Measurements from ENCODE around the gene PTGDS. TPM values are rescaled to one million over a fixed set of nuclear protein-coding genes. Genes with fewer than 3 reads are reported as not detected.
A peak's percentile ranks its signal among the peaks of the same experiment; 100 is the strongest.

PTGDS gene
- total RNA-seq (2012; rRNA removed) = 4.8 and 63.1 TPM in 2 replicates

DNA sequence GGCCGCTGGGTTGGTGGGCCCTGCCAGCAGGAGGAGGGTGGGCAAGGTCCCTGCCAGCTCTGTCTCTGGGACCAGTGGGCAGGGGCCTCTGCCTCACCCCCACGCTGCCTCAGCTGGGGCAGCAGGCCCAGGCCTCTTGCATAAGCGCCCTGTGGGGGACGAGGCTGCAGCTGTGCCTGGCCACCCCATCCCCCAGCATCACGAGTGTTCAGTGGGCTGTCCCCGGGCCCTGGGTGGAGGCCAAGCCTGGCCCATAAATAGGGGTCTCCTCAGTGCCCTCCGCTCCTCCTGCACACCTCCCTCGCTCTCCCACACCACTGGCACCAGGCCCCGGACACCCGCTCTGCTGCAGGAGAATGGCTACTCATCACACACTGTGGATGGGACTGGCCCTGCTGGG, at the start of gene PTGDS:
Gene PTGDS (plus strand): TSS at position 282 of the 400 bp plus-strand sequence. CDS start 75 bp downstream, at position 357.
- Histone ChIP-seq H3K4me1 (ENCODE audit: control insufficient read depth, insufficient read depth, low read length) (peaks cover 37% of the 10 kb centered on the region), H3K36me3 (ENCODE audit: insufficient read depth, low read length) (no peaks in the 10 kb centered on the region), H3K4me3 (ENCODE audit: low read length) (peak within 1 kb of the TSS; percentile 71)

DNA sequence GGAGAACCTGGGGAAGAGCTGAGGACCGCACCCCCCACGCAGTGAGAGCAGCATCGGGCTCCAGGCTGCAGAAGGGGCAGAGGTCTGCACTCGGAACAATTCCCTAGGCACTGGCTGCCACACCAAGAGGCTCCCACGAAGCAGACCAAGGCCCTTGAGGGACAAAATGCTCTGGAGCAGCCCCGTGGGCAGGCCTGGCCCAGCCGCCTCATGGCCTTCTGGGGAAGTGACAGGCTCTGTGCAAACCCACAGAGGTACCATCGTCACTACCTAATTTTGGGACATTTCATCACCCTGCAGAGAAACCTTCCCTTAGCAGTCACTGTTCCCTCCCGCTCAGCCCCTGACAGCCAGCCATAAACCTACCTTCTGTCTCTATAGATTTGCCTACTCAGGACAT, 48.7 kb upstream of the PTGDS start:
- no peak overlapping the region for H3K4me2 ChIP-seq (ENCODE audit: low read length)
- H3K36me3 ChIP-seq (ENCODE audit: insufficient read depth, low read length) = peaks cover 28% of the 10 kb centered on the region
- no peak overlapping the region for H3K4me3 ChIP-seq (ENCODE audit: low read length)
- no peaks in the 10 kb centered on the region for H3K4me1 ChIP-seq (ENCODE audit: control insufficient read depth, insufficient read depth, low read length)
- H3K9me3 ChIP-seq (replicated peaks; ENCODE audit: low read length) = no peaks in the 10 kb centered on the region
- no peak overlapping the region for H3K9ac ChIP-seq (ENCODE audit: low read depth, low read length)
- no peaks in the 10 kb centered on the region for H3K27me3 ChIP-seq (ENCODE audit: control insufficient read depth, insufficient read depth, low read length)

More for the DNA sequence above, at the start of gene PTGDS:
- Histone ChIP-seq H3K4me2 (ENCODE audit: low read length) (peak within 1 kb of the TSS; percentile 92), H3K27me3 (ENCODE audit: control insufficient read depth, insufficient read depth, low read length) (no peaks in the 10 kb centered on the region), H3K9ac (ENCODE audit: low read depth, low read length) (peak within 1 kb of the TSS; percentile 59), H3K9me3 (replicated peaks; ENCODE audit: low read length) (no peaks in the 10 kb centered on the region)

GRCh38 chr9:136930014-136930413, 47.3 kb upstream of the PTGDS start:
- no peak overlapping the region for H3K9ac ChIP-seq (ENCODE audit: low read depth, low read length)
- H3K4me3 ChIP-seq (ENCODE audit: low read length) = no peak overlapping the region
- H3K9me3 ChIP-seq (replicated peaks; ENCODE audit: low read length) = no peaks in the 10 kb centered on the region
- H3K27me3 ChIP-seq (ENCODE audit: control insufficient read depth, insufficient read depth, low read length) = no peaks in the 10 kb centered on the region
- peaks cover 23% of the 10 kb centered on the region for H3K36me3 ChIP-seq (ENCODE audit: insufficient read depth, low read length)
- no peak overlapping the region for H3K4me2 ChIP-seq (ENCODE audit: low read length)
- no peaks in the 10 kb centered on the region for H3K4me1 ChIP-seq (ENCODE audit: control insufficient read depth, insufficient read depth, low read length)

GRCh38 chr9:136931611-136932130, 45.6 kb upstream of the PTGDS start:
- no peak overlapping the region for H3K4me2 ChIP-seq (ENCODE audit: low read length)
- peaks cover 9% of the 10 kb centered on the region for H3K36me3 ChIP-seq (ENCODE audit: insufficient read depth, low read length)
- H3K27me3 ChIP-seq (ENCODE audit: control insufficient read depth, insufficient read depth, low read length) = no peaks in the 10 kb centered on the region
- H3K9ac ChIP-seq (ENCODE audit: low read depth, low read length) = no peak overlapping the region
- no peaks in the 10 kb centered on the region for H3K4me1 ChIP-seq (ENCODE audit: control insufficient read depth, insufficient read depth, low read length)
- H3K9me3 ChIP-seq (replicated peaks; ENCODE audit: low read length) = no peaks in the 10 kb centered on the region
- H3K4me3 ChIP-seq (ENCODE audit: low read length) = no peak overlapping the region

- H3K4me1 ChIP-seq (ENCODE audit: control insufficient read depth, insufficient read depth, low read length) = peaks cover 3% of the 10 kb centered on the region
- no peak overlapping the region for H3K9ac ChIP-seq (ENCODE audit: low read depth, low read length)
- no peak overlapping the region for H3K4me2 ChIP-seq (ENCODE audit: low read length)
- H3K9me3 ChIP-seq (replicated peaks; ENCODE audit: low read length) = no peaks in the 10 kb centered on the region
- no peaks in the 10 kb centered on the region for H3K27me3 ChIP-seq (ENCODE audit: control insufficient read depth, insufficient read depth, low read length)
- H3K36me3 ChIP-seq (ENCODE audit: insufficient read depth, low read length) = peaks cover 14% of the 10 kb centered on the region
- no peak overlapping the region for H3K4me3 ChIP-seq (ENCODE audit: low read length)
These were observed 43.0 kb upstream of the PTGDS start for GRCh38 chr9:136934277-136934676.

GRCh38 chr9:136935651-136936050, 41.7 kb upstream of the PTGDS start:
- Histone ChIP-seq H3K36me3 (ENCODE audit: insufficient read depth, low read length) (peaks cover 24% of the 10 kb centered on the region), H3K4me3 (ENCODE audit: low read length) (no peak overlapping the region), H3K9ac (ENCODE audit: low read depth, low read length) (no peak overlapping the region), H3K4me2 (ENCODE audit: low read length) (no peak overlapping the region), H3K27me3 (ENCODE audit: control insufficient read depth, insufficient read depth, low read length) (no peaks in the 10 kb centered on the region), H3K9me3 (replicated peaks; ENCODE audit: low read length) (no peaks in the 10 kb centered on the region), H3K4me1 (ENCODE audit: control insufficient read depth, insufficient read depth, low read length) (peaks cover 6% of the 10 kb centered on the region)

DNA sequence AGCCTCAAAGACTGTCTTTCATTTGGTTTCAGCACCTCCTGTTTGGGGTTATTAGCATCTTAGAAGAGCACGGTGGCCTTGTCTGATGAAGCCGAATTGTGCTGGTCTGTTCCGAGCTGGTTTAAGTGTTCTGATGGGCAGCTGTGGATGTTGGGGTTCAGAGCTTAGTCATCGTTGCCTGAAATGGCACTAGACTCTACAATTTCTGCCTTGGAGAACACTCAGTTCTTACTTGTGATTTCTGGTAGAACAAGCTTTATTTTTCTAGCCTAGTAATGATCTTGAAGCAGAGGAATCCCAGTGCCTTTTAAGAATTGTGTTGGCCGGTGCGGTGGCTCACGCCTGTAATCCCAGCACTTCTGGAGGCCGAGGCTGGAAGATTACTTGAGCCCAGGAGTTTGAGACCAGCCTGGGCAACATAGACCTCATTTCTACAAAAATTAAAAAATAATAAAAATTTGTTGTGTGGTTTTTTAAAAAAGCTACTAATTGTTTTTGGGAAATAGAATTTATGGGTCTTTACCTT, 40.6 kb upstream of the PTGDS start:
- H3K9ac ChIP-seq (ENCODE audit: low read depth, low read length) = no peak overlapping the region
- H3K4me3 ChIP-seq (ENCODE audit: low read length) = no peak overlapping the region
- H3K9me3 ChIP-seq (replicated peaks; ENCODE audit: low read length) = no peaks in the 10 kb centered on the region
- no peak overlapping the region for H3K4me2 ChIP-seq (ENCODE audit: low read length)
- H3K36me3 ChIP-seq (ENCODE audit: insufficient read depth, low read length) = peaks cover 34% of the 10 kb centered on the region
- peaks cover 6% of the 10 kb centered on the region for H3K4me1 ChIP-seq (ENCODE audit: control insufficient read depth, insufficient read depth, low read length)
- no peaks in the 10 kb centered on the region for H3K27me3 ChIP-seq (ENCODE audit: control insufficient read depth, insufficient read depth, low read length)

GRCh38 chr9:136937186-136938001, 39.9 kb upstream of the PTGDS start:
- Histone ChIP-seq H3K36me3 (ENCODE audit: insufficient read depth, low read length) (peaks cover 41% of the 10 kb centered on the region), H3K4me1 (ENCODE audit: control insufficient read depth, insufficient read depth, low read length) (peaks cover 6% of the 10 kb centered on the region), H3K9me3 (replicated peaks; ENCODE audit: low read length) (no peaks in the 10 kb centered on the region), H3K4me2 (ENCODE audit: low read length) (no peak overlapping the region), H3K27me3 (ENCODE audit: control insufficient read depth, insufficient read depth, low read length) (no peaks in the 10 kb centered on the region), H3K9ac (ENCODE audit: low read depth, low read length) (no peak overlapping the region), H3K4me3 (ENCODE audit: low read length) (no peak overlapping the region)

DNA sequence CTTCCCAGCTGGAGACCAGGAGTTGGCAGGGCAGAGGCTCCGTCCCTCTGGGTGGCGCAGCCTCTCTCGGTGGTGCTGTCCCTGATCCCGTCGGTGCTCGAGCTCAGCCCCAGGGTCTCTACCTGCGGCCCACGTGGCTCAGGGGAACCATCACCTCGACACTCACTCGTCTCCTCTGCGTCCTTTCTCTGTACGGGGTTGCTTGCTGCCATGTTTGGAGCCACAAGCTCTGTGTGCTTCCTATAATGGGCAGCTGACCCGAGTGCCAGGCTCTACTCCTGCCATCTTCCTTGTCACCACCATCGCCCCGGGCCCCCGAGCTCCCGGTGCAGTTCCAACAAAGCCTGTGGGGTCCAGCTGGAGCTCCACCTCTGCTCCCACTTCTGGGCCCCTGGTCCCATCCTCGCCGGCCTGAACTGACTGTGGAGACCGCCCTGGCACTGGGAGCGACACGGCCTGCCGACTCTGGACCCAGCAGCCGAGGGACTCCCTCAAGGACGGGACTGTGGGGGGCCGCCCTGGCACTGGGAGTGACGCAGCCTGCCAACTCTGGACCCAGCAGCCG, 37.8 kb upstream of the PTGDS start:
- no peaks in the 10 kb centered on the region for H3K9me3 ChIP-seq (replicated peaks; ENCODE audit: low read length)
- peaks cover 15% of the 10 kb centered on the region for H3K4me1 ChIP-seq (ENCODE audit: control insufficient read depth, insufficient read depth, low read length)
- H3K36me3 ChIP-seq (ENCODE audit: insufficient read depth, low read length) = peaks cover 50% of the 10 kb centered on the region
- no peak overlapping the region for H3K9ac ChIP-seq (ENCODE audit: low read depth, low read length)
- H3K4me3 ChIP-seq (ENCODE audit: low read length) = no peak overlapping the region
- no peaks in the 10 kb centered on the region for H3K27me3 ChIP-seq (ENCODE audit: control insufficient read depth, insufficient read depth, low read length)
- H3K4me2 ChIP-seq (ENCODE audit: low read length) = no peak overlapping the region

DNA sequence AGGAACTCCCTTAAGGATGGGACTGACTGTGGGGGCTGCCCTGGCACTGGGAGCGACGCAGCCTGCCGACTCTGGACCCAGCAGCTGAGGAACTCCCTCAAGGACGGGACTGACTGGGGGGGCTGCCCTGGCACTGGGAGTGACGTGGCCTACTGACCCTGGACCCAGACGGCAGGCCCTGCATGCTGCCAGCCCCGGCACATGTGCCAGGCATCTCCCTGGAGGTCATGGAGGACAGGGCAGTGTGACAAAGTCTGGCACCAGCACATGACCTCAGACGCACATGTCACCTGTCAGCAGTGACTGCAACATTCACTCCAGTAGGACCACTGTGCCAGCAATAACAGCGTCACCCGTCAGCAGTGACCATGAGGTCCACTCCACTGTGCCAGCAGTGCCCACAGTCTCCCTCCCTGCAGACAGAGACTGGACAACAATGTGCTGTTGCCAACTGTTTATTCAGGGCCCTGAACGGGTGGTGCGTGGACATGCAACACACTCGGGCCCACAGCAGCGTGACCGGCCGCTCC, 37.2 kb upstream of the PTGDS start:
- Histone ChIP-seq H3K36me3 (ENCODE audit: insufficient read depth, low read length) (peaks cover 50% of the 10 kb centered on the region), H3K4me3 (ENCODE audit: low read length) (no peak overlapping the region), H3K4me2 (ENCODE audit: low read length) (no peak overlapping the region)

DNA sequence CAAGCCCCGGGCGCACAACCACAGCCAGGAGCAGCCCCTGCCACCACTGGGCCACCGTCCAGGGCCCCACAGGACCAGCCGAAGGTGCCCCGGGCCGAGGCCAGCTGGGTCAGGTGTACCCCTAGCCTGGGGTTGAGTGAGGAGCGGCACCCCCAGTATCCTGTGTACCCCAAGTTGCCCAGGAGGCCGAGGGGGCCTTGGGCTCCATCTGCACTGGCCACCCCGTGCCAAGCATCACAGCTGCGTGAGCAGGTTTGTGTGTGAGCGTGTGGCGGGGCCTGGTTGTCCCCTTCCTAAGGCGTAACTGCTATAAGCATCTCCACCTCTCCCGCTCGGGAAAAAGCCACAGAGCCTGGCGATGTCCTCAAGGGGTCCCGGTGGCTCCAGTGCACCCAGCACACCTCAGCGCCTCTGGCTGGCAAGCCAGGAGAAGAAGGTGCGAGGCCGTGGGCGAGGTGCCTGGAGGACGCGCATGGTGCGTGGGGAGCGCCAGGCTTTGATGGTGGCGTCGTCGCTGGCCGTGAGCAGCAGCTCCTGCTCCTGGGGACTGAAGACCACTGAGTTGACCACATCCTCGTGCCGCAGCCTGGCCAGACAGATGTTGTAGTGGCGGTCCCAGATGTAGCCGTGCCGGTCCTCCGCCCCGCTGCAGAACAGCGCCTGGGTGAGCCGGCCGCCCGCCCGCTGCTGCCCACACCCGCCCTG, 36.6 kb upstream of the PTGDS start:
- no peak overlapping the region for H3K4me2 ChIP-seq (ENCODE audit: low read length)
- H3K4me1 ChIP-seq (ENCODE audit: control insufficient read depth, insufficient read depth, low read length) = peaks cover 19% of the 10 kb centered on the region
- H3K4me3 ChIP-seq (ENCODE audit: low read length) = no peak overlapping the region
- no peaks in the 10 kb centered on the region for H3K9me3 ChIP-seq (replicated peaks; ENCODE audit: low read length)
- H3K27me3 ChIP-seq (ENCODE audit: control insufficient read depth, insufficient read depth, low read length) = no peaks in the 10 kb centered on the region
- H3K36me3 ChIP-seq (ENCODE audit: insufficient read depth, low read length) = peaks cover 50% of the 10 kb centered on the region
- H3K9ac ChIP-seq (ENCODE audit: low read depth, low read length) = no peak overlapping the region

More for the DNA sequence above, 37.2 kb upstream of the PTGDS start:
- peaks cover 19% of the 10 kb centered on the region for H3K4me1 ChIP-seq (ENCODE audit: control insufficient read depth, insufficient read depth, low read length)
- H3K9ac ChIP-seq (ENCODE audit: low read depth, low read length) = no peak overlapping the region
- no peaks in the 10 kb centered on the region for H3K9me3 ChIP-seq (replicated peaks; ENCODE audit: low read length)
- H3K27me3 ChIP-seq (ENCODE audit: control insufficient read depth, insufficient read depth, low read length) = no peaks in the 10 kb centered on the region
